GM12875 (cell line): ENCODE measurements around the gene MYO5A.

Experiments
- H3K4me3 ChIP-seq: one replicate; pipeline ENCODE4 v1.5.1; 2011; ENCODE audit warnings: low read depth, low read length, control low read depth
- TF ChIP-seq, protein P1 (sequence below): IDR thresholded peaks from 2 replicates; pipeline ENCODE4 v1.5.1; 2011; ENCODE audit warnings: low read depth, mild to moderate bottlenecking, control low read depth, inconsistent platforms, low read length, moderate library complexity, borderline replicate concordance; ENCODE audit not compliant: insufficient read depth

Gene MYO5A

DNA sequence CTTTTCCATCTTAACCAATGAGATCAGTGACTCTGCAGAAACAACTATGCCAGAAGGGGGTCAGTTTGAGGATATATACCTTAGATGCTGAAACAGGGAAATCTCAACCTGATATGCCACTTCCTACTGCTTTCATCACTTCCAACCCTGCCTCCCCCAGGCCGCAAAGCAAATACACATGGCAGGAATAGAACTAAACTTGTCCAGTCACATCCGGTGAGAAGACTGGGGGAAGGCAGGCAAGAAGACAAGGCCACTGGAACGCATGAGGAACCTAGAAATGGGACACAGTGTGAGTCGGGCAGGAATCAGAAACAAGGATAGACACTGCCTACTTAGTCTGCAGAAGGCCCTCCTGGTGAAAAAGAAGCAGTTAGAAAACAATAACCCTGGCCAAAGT, 90.6 kb downstream of the MYO5A start:
- no peak overlapping the region for H3K4me3 ChIP-seq
- TF ChIP-seq, protein P1, sequence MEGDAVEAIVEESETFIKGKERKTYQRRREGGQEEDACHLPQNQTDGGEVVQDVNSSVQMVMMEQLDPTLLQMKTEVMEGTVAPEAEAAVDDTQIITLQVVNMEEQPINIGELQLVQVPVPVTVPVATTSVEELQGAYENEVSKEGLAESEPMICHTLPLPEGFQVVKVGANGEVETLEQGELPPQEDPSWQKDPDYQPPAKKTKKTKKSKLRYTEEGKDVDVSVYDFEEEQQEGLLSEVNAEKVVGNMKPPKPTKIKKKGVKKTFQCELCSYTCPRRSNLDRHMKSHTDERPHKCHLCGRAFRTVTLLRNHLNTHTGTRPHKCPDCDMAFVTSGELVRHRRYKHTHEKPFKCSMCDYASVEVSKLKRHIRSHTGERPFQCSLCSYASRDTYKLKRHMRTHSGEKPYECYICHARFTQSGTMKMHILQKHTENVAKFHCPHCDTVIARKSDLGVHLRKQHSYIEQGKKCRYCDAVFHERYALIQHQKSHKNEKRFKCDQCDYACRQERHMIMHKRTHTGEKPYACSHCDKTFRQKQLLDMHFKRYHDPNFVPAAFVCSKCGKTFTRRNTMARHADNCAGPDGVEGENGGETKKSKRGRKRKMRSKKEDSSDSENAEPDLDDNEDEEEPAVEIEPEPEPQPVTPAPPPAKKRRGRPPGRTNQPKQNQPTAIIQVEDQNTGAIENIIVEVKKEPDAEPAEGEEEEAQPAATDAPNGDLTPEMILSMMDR: no peak

GRCh38 chr15:52437646-52438045, 91.0 kb downstream of the MYO5A start:
- TF ChIP-seq, protein P1: no peak
- no peak overlapping the region for H3K4me3 ChIP-seq

GRCh38 chr15:52436981-52437380, 91.7 kb downstream of the MYO5A start:
- TF ChIP-seq, protein P1: no peak
- no peak overlapping the region for H3K4me3 ChIP-seq

DNA sequence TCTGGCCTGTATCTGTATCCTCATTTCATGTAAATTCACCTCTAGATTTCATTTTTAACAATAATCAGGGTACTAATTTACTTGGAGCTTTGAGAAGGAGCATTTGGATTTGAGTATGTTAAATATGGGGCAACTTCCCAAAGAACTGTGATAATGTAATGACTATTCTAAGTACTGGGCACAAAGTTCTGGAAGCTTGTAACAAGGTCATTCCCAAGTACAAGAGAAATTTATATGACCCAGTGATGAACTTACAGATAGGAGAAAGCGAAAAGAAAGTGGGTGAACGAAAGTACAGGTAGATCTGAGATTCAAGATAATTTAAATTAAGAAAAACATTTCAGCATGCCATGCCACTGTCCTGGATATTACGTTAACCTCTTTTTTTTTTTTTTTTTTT, 93.8 kb downstream of the MYO5A start:
- no peak overlapping the region for H3K4me3 ChIP-seq
- TF ChIP-seq, protein P1: no peak

DNA sequence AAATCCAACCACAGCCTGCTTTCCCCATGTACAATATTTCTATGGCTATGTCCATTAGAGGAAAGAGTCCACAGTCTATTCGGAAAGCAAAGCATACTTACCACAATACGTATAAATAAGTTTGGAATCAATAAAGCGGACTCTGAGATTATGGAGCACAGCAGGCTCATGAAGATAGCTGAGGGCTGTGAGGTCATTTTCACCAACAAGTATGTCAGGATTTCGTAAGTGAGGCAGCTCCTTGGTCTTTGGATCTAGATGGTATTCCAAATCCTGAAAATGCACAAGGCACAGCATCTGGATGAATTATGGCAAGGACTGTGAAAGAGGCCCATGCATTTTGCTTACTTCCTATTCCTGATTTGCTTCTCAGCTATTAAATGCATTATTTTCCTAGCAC, 100.4 kb downstream of the MYO5A start:
- H3K4me3 ChIP-seq: no peak overlapping the region
- TF ChIP-seq, protein P1: no peak

DNA sequence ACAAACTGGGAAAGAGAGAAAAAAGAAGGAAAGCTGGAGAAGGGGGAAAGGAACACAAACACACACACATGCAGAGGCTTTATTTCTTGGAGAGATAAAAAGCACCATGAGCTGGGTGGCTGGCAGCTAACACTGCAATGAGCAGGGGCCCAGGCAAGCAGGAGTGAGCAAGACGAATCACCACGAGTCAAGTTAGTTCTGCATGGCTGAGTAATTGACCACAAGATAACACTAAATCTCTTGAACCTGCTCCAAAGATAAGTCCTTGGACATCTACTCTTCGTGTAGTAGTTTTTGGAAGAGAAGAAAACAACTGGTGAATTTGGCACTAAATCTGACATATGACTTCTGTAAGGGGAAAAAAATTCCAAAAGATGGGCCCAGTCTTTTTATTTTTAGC, 100.9 kb downstream of the MYO5A start:
- H3K4me3 ChIP-seq: no peak overlapping the region
- TF ChIP-seq, protein P1: no peak

DNA sequence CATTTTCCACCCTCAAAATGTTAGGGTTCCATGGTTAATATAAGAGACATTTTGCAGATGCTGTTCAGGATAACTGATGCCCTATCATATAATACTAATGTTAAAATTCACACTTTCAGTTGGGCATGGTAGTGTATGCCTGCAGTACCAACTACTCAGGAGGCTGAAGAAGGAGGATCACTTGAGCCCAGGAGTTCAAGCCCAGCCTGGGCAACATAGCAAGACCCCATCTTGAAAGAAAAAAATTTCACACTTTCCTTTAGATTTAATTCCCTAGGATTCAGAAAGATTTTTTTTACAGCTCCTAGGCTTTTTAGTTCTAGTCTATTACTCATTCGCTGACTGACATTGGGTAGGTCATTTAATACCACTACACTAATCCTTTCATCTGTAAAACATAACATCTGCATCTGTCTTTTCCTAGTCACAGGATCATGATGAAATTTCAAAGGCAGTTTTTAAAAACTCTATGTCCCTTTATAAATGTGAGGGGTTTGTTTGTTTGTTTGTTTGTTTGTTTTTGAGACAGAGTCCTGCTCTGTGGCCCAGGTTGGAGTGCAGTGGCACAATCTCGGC, 103.7 kb downstream of the MYO5A start:
- H3K4me3 ChIP-seq: no peak overlapping the region
- TF ChIP-seq, protein P1: no peak
